ENCODE measurements around the gene POLE. TPM values are rescaled to one million over a fixed set of nuclear protein-coding genes. Genes with fewer than 3 reads are reported as not detected.

The POLE gene
- total and polyA plus RNA-seq, 9 of the 15 experiments (the other 6 are each of a cell fraction or from before 2014, with no cell fraction given) = 2.4 to 154 (median 49.6) TPM

DNA sequence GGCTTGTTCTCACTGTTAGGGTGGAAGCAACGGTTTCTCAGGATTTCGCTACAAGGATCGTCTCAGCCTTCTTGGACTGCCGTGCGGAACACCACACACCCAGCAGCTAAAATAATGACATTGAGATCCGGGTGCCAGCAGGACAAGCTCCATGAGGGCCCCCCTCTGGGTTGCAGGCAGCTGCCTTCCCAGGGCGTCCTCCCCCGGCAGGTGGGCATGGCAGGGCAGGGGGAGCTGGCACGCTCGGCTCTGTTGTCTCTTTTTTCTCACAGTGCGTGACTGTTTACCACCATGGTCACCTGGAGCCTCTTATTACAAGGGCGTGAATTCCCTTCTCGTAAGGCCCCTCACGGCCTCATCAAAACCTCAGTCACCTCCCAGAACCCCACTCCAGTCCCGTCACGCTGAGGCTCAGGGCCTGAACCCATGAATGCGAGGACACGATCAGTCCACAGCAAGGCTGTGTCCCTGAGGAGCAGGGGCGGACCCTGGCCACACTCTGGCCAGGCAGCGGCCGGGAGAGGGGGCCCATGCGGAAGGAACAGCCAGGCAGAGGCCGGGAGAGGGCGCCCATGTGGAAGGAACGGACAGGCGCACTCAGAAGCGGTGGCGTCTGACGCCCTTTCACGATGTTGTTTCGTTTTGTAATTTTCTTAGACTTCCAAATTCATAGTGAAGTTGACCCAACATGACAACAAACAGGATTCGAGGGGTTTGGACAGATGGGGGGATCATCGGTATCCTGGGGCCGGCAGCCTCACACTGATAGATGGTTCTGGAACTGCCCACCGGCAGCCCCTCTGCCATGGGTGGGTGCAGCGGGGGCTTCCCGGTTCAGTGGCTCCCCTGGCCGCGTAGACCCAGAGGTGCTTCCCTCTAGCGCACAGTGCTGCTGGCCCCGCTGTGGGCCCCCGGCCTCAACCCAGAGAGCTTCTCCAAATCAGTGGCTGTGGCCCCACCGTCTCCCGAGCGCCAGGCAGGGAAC lies 86.8 kb downstream of the POLE start (continued):
- TF ChIP-seq CXXC5 (CRISPR knock-in tag; IDR thresholded peaks at IDR 0.05) = peak; percentile 49
- TF ChIP-seq ZNF274 (IDR thresholded peaks at IDR 0.05; ENCODE audit: borderline replicate concordance, low read depth, low read length) = no peak
- TF ChIP-seq, protein P1, sequence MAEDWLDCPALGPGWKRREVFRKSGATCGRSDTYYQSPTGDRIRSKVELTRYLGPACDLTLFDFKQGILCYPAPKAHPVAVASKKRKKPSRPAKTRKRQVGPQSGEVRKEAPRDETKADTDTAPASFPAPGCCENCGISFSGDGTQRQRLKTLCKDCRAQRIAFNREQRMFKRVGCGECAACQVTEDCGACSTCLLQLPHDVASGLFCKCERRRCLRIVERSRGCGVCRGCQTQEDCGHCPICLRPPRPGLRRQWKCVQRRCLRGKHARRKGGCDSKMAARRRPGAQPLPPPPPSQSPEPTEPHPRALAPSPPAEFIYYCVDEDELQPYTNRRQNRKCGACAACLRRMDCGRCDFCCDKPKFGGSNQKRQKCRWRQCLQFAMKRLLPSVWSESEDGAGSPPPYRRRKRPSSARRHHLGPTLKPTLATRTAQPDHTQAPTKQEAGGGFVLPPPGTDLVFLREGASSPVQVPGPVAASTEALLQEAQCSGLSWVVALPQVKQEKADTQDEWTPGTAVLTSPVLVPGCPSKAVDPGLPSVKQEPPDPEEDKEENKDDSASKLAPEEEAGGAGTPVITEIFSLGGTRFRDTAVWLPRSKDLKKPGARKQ (CRISPR knock-in tag; IDR thresholded peaks at IDR 0.05) = no peak
- 0 out of 2 replicates have a peak, but pooled peaks have one; percentile 14 for TF ChIP-seq MBD2 (IDR thresholded peaks at IDR 0.05; ENCODE audit: borderline replicate concordance, low read depth)
- no peak for TF ChIP-seq TEAD4 (IDR thresholded peaks at IDR 0.05; ENCODE audit: low read length)
- no peak for TF ChIP-seq TEAD4 (CRISPR knock-in tag; IDR thresholded peaks at IDR 0.05; ENCODE audit: borderline replicate concordance)
- TF ChIP-seq, protein P2, sequence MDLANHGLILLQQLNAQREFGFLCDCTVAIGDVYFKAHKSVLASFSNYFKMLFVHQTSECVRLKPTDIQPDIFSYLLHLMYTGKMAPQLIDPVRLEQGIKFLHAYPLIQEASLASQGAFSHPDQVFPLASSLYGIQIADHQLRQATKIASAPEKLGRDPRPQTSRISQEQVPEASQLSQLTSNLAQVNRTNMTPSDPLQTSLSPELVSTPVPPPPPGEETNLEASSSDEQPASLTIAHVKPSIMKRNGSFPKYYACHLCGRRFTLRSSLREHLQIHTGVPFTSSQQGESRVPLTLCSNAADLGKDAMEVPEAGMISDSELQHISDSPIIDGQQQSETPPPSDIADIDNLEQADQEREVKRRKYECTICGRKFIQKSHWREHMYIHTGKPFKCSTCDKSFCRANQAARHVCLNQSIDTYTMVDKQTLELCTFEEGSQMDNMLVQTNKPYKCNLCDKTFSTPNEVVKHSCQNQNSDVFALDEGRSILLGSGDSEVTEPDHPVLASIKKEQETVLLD (IDR thresholded peaks at IDR 0.05) = 0 out of 2 replicates have a peak, but pooled peaks have one; percentile 31
- TF ChIP-seq ASH1L (IDR thresholded peaks at IDR 0.05; ENCODE audit: borderline replicate concordance, low read depth, partially characterized antibody) = no peak
- no peak for TF ChIP-seq SETDB1 (IDR thresholded peaks at IDR 0.05; ENCODE audit: low read length)
- TF ChIP-seq ZFPM2 (CRISPR knock-in tag; IDR thresholded peaks at IDR 0.05) = no peak
- TF ChIP-seq, protein P3, sequence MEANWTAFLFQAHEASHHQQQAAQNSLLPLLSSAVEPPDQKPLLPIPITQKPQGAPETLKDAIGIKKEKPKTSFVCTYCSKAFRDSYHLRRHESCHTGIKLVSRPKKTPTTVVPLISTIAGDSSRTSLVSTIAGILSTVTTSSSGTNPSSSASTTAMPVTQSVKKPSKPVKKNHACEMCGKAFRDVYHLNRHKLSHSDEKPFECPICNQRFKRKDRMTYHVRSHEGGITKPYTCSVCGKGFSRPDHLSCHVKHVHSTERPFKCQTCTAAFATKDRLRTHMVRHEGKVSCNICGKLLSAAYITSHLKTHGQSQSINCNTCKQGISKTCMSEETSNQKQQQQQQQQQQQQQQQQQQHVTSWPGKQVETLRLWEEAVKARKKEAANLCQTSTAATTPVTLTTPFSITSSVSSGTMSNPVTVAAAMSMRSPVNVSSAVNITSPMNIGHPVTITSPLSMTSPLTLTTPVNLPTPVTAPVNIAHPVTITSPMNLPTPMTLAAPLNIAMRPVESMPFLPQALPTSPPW (CRISPR knock-in tag; IDR thresholded peaks at IDR 0.05) = 0 out of 2 replicates have a peak, but pooled peaks have one; percentile 26
- TF ChIP-seq, protein P4, sequence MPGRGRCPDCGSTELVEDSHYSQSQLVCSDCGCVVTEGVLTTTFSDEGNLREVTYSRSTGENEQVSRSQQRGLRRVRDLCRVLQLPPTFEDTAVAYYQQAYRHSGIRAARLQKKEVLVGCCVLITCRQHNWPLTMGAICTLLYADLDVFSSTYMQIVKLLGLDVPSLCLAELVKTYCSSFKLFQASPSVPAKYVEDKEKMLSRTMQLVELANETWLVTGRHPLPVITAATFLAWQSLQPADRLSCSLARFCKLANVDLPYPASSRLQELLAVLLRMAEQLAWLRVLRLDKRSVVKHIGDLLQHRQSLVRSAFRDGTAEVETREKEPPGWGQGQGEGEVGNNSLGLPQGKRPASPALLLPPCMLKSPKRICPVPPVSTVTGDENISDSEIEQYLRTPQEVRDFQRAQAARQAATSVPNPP (IDR thresholded peaks at IDR 0.05; ENCODE audit: borderline replicate concordance, insufficient read depth, insufficient read length) = no peak
- no peak for TF ChIP-seq ZC3H4 (CRISPR knock-in tag; IDR thresholded peaks at IDR 0.05; ENCODE audit: borderline replicate concordance)
- 0 out of 2 replicates have a peak, but pooled peaks have one; percentile 55 for TF ChIP-seq CC2D1A (IDR thresholded peaks at IDR 0.05)
- no peak for TF ChIP-seq ZNF408 (CRISPR knock-in tag; IDR thresholded peaks at IDR 0.05; ENCODE audit: low read depth)
- TF ChIP-seq TGIF2 (CRISPR knock-in tag; IDR thresholded peaks at IDR 0.05) = no peak
- TF ChIP-seq RBFOX2 (IDR thresholded peaks at IDR 0.05; ENCODE audit: low read depth, low read length) = peak; percentile 64
- no peak for TF ChIP-seq POU5F1 (IDR thresholded peaks at IDR 0.05; ENCODE audit: borderline replicate concordance, low read depth, low read length, partially characterized antibody)
- TF ChIP-seq SMC3 (conservative IDR thresholded peaks at IDR 0.05; ENCODE audit: insufficient read depth, low read depth, low read length) = peak; percentile 42; the same call in 1 of the 2 replicates
- TF ChIP-seq ZNF282 (CRISPR knock-in tag; IDR thresholded peaks at IDR 0.05) = no peak
- peak; percentile 23 for TF ChIP-seq TAF1 (IDR thresholded peaks at IDR 0.05; ENCODE audit: control insufficient read depth, extremely low read depth, insufficient read depth, low read length, severe bottlenecking)
